Neural progenitor cell (in vitro differentiated cells): ENCODE data around the gene TATDN2. TPM values are rescaled to one million over a fixed set of nuclear protein-coding genes. Genes with fewer than 3 reads are reported as not detected.

ENCODE experiments used
- DNase-seq: peaks from one replicate; pipeline ENCODE4 v3.0.0-alpha.2; 2016; ENCODE audit warnings: low spot score
- H2AFZ ChIP-seq: fragments of 200-600 bp; sonication (generic); replicated peaks from 2 replicates; pipeline ENCODE4 v1.6.1; 2016; ENCODE audit warnings: antibody characterized with exemption
- H3F3A ChIP-seq: fragments of 200-600 bp; sonication (generic); 2 replicates; pipeline ENCODE4 v1.6.1; 2016; ENCODE audit warnings: antibody characterized with exemption, low read depth
- H3K27ac ChIP-seq: fragments of 200-600 bp; sonication (generic); 2 replicates; pipeline ENCODE4 v1.5.1; 2016; ENCODE audit warnings: mild to moderate bottlenecking
- H3K27me3 ChIP-seq: fragments of 200-600 bp; sonication (generic); 2 replicates; pipeline ENCODE4 v1.6.1; 2016; ENCODE audit warnings: mild to moderate bottlenecking, moderate library complexity
- H3K36me3 ChIP-seq: fragments of 200-600 bp; sonication (generic); 2 replicates; pipeline ENCODE4 v1.5.1; 2016
- H3K4me1 ChIP-seq: fragments of 200-600 bp; sonication (generic); 2 replicates; pipeline ENCODE4 v1.6.1; 2016; ENCODE audit warnings: mixed run types
- H3K4me2 ChIP-seq: fragments of 200-600 bp; sonication (generic); 2 replicates; pipeline ENCODE4 v1.6.1; 2016
- H3K4me3 ChIP-seq: fragments of 200-600 bp; sonication (generic); 2 replicates; pipeline ENCODE4 v1.5.1; 2016
- H3K79me2 ChIP-seq: fragments of 200-600 bp; sonication (generic); 2 replicates; pipeline ENCODE4 v1.6.1; 2016; ENCODE audit warnings: low read depth
- H3K9ac ChIP-seq: fragments of 200-600 bp; sonication (generic); 2 replicates; pipeline ENCODE4 v1.6.1; 2016
- H3K9me3 ChIP-seq: fragments of 200-600 bp; sonication (generic); 2 replicates; pipeline ENCODE4 v1.5.1; 2016; ENCODE audit warnings: low read depth
- H4K20me1 ChIP-seq: fragments of 200-600 bp; sonication (generic); 2 replicates; pipeline ENCODE4 v1.6.1; 2016; ENCODE audit warnings: low read depth
- H3K27ac Mint-ChIP-seq: 3 replicates; pipeline ENCODE4 v1.8.0; 2021; ENCODE audit warnings: mixed read lengths
- H3K27me3 Mint-ChIP-seq: 2 replicates; pipeline ENCODE4 v1.8.0; 2022; ENCODE audit warnings: low read depth, mild to moderate bottlenecking, inconsistent platforms, moderate library complexity, mixed read lengths; ENCODE audit not compliant: insufficient read depth
- H3K36me3 Mint-ChIP-seq: 3 replicates; pipeline ENCODE4 v1.8.0; 2021; ENCODE audit warnings: mixed read lengths
- H3K4me1 Mint-ChIP-seq: 3 replicates; pipeline ENCODE4 v1.8.0; 2021; ENCODE audit warnings: mixed read lengths
- H3K4me3 Mint-ChIP-seq: 3 replicates; pipeline ENCODE4 v1.8.0; 2021; ENCODE audit warnings: mild to moderate bottlenecking, moderate library complexity, mixed read lengths
- H3K9me3 Mint-ChIP-seq: 3 replicates; pipeline ENCODE4 v1.8.0; 2020; ENCODE audit warnings: mixed read lengths
- CTCF ChIP-seq: fragments of 200-600 bp; sonication (generic); IDR thresholded peaks from 2 replicates; pipeline ENCODE4 v1.5.1; 2017; ENCODE audit warnings: antibody characterized with exemption, mild to moderate bottlenecking
- EZH2 ChIP-seq: fragments of 200-600 bp; sonication (generic); IDR thresholded peaks from 2 replicates; pipeline ENCODE4 v1.6.1; 2017; ENCODE audit warnings: antibody characterized with exemption, mild to moderate bottlenecking, moderate library complexity
- EZH2phosphoT487 ChIP-seq: fragments of 200-600 bp; sonication (generic); IDR thresholded peaks from 2 replicates; pipeline ENCODE4 v1.6.1; 2017; ENCODE audit warnings: antibody characterized with exemption
- total RNA-seq: library from RNA; depleted of rRNA; stranded (reverse); fragments of >200 nt; gene quantifications from 2 replicates; pipeline ENCODE4 v1.2.3, GENCODE V29; 2015; ENCODE audit warnings: low replicate concordance

The TATDN2 gene
- total RNA-seq, 1 donor from 2014 or later: 11.7 TPM

GRCh38 chr3:10223676-10224639 lies 24.3 kb upstream of the TATDN2 start:
- Histone ChIP-seq H3K79me2 (no peaks in the 10 kb centered on the region), H3K9ac (no peak overlapping the region), H3K27me3 (no peaks in the 10 kb centered on the region), H3K9me3 (no peaks in the 10 kb centered on the region), H2AFZ (no peak overlapping the region), H3K27ac (no peak overlapping the region), H3K36me3 (no peaks in the 10 kb centered on the region), H3K4me2 (no peak overlapping the region), H3K4me3 (no peak overlapping the region), H3K4me1 (no peaks in the 10 kb centered on the region), H3F3A (no peaks in the 10 kb centered on the region), H4K20me1 (no peaks in the 10 kb centered on the region)
- Mint-ChIP-seq H3K27ac (no peak overlapping the region), H3K36me3 (no peaks in the 10 kb centered on the region), H3K4me3 (no peak overlapping the region), H3K9me3 (no peaks in the 10 kb centered on the region), H3K4me1 (peaks cover 12% of the 10 kb centered on the region), H3K27me3 (peaks cover 8% of the 10 kb centered on the region)
- no peak for DNase-seq
- TF ChIP-seq CTCF (no peak), EZH2phosphoT487 (no peak), EZH2 (no peak)

GRCh38 chr3:10224794-10225665 lies 23.2 kb upstream of the TATDN2 start:
- Mint-ChIP-seq H3K4me1 (peaks cover 12% of the 10 kb centered on the region), H3K27me3 (peaks cover 8% of the 10 kb centered on the region), H3K36me3 (no peaks in the 10 kb centered on the region), H3K9me3 (no peaks in the 10 kb centered on the region), H3K4me3 (no peak overlapping the region), H3K27ac (peak overlapping the region; percentile 55)
- Histone ChIP-seq H3K4me2 (no peak overlapping the region), H2AFZ (no peak overlapping the region), H3K36me3 (no peaks in the 10 kb centered on the region), H3K79me2 (no peaks in the 10 kb centered on the region), H3K27ac (no peak overlapping the region), H4K20me1 (no peaks in the 10 kb centered on the region), H3F3A (no peaks in the 10 kb centered on the region), H3K27me3 (no peaks in the 10 kb centered on the region), H3K4me3 (no peak overlapping the region), H3K4me1 (no peaks in the 10 kb centered on the region), H3K9ac (no peak overlapping the region), H3K9me3 (no peaks in the 10 kb centered on the region)
- TF ChIP-seq EZH2: no peak
- TF ChIP-seq EZH2phosphoT487: no peak
- TF ChIP-seq CTCF: peak; percentile 77
- DNase-seq: peak; percentile 78

GRCh38 chr3:10226293-10226692 lies 22.0 kb upstream of the TATDN2 start:
- Histone ChIP-seq H3K9me3 (no peaks in the 10 kb centered on the region), H3K36me3 (no peaks in the 10 kb centered on the region), H3K9ac (no peak overlapping the region), H2AFZ (no peak overlapping the region), H3K79me2 (no peaks in the 10 kb centered on the region), H3K27me3 (no peaks in the 10 kb centered on the region), H3K4me1 (no peaks in the 10 kb centered on the region), H4K20me1 (no peaks in the 10 kb centered on the region), H3F3A (no peaks in the 10 kb centered on the region), H3K27ac (no peak overlapping the region), H3K4me2 (no peak overlapping the region), H3K4me3 (no peak overlapping the region)
- H3K27ac Mint-ChIP-seq: no peak overlapping the region
- peaks cover 12% of the 10 kb centered on the region for H3K4me1 Mint-ChIP-seq
- H3K36me3 Mint-ChIP-seq: no peaks in the 10 kb centered on the region
- no peaks in the 10 kb centered on the region for H3K9me3 Mint-ChIP-seq
- peaks cover 10% of the 10 kb centered on the region for H3K27me3 Mint-ChIP-seq
- no peak for TF ChIP-seq EZH2
- TF ChIP-seq CTCF: no peak
- no peak for TF ChIP-seq EZH2phosphoT487
- H3K4me3 Mint-ChIP-seq: no peak overlapping the region
- no peak for DNase-seq
